ENCODE data around the gene TEX26. TPM values are rescaled to one million over a fixed set of nuclear protein-coding genes. Genes with fewer than 3 reads are reported as not detected.

Gene TEX26
- total RNA-seq, 1 donor from 2014 or later, result not detected

DNA sequence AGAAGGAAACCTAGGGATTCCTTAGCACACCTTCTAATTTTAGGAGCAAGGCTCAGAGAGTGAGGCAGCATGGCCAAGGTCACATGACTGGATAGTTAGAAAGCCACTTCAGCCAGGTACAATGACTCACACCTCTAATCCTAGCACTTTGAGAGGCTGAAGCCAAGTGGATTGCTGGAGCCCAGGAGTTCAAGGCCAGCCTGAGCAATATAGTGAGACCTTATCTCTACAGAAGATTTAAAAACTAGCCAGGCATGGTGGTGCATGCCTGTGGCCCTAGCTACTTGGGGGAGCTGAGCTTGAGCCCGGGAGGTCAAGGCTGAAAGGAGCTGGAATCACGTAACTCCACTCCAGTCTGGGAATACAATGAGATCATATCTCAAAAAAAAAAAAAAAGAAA lies 69.2 kb downstream of the TEX26 start:
- Mint-ChIP-seq H3K4me3 (no peak overlapping the region), H3K27me3 (peaks cover 19% of the 10 kb centered on the region), H3K27ac (no peak overlapping the region), H3K36me3 (ENCODE audit: low read depth) (no peaks in the 10 kb centered on the region), H3K4me1 (no peaks in the 10 kb centered on the region), H3K9me3 (no peaks in the 10 kb centered on the region)
- DNase-seq, result no peak
- intact Hi-C loops (cut with micrococcal nuclease), result no loop called here

DNA sequence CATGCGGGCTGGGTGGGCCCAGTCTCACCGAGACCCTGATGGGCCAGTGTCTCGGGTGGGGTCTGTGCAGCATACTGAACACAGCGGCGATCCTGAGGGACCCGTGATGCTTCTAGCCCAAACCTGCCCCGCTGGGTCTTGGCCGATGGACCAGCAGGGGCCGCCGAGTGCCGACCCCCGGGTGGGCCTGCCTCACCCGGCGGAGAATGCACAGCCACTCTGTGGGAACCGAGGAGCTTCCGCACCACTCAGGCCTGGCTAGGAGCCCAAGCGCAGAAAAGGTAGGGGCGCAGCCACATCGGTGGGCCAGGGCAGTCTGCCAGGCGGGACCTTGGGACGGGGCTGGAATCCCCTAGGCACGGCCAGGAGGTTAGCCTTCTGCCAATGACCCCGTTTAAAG lies 72.6 kb downstream of the TEX26 start:
- Mint-ChIP-seq H3K4me1 (peaks cover 3% of the 10 kb centered on the region), H3K27me3 (peaks cover 26% of the 10 kb centered on the region), H3K36me3 (ENCODE audit: low read depth) (no peaks in the 10 kb centered on the region), H3K27ac (no peak overlapping the region), H3K4me3 (no peak overlapping the region), H3K9me3 (no peaks in the 10 kb centered on the region)
- intact Hi-C loops (cut with micrococcal nuclease), result no loop called here
- DNase-seq, result no peak

DNA sequence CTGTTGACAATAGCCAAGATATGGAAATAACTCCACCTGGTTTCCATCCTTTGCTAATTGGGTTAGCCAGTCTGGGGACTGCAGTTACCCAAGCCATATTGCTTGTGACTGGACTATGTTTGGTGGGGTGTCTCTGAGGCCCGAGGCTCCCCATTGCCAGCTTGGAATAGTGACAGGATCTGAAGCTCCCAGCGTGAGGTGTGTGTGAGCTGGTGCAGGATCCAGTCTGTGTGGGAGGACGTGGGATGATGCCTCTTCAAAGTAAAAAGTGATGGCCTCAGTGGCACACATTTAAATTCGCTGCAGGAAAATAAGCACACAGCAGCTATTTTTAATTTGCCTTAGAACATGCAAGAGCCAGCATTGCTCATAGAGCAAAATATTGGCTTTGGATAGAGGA lies 75.0 kb downstream of the TEX26 start:
- H3K4me1 Mint-ChIP-seq, result peaks cover 10% of the 10 kb centered on the region
- no peak for DNase-seq
- intact Hi-C loops (cut with micrococcal nuclease), result no loop called here
- H3K9me3 Mint-ChIP-seq, result no peaks in the 10 kb centered on the region
- H3K27ac Mint-ChIP-seq, result no peak overlapping the region
- H3K4me3 Mint-ChIP-seq, result no peak overlapping the region
- H3K36me3 Mint-ChIP-seq (ENCODE audit: low read depth), result no peaks in the 10 kb centered on the region
- H3K27me3 Mint-ChIP-seq, result peaks cover 32% of the 10 kb centered on the region

DNA sequence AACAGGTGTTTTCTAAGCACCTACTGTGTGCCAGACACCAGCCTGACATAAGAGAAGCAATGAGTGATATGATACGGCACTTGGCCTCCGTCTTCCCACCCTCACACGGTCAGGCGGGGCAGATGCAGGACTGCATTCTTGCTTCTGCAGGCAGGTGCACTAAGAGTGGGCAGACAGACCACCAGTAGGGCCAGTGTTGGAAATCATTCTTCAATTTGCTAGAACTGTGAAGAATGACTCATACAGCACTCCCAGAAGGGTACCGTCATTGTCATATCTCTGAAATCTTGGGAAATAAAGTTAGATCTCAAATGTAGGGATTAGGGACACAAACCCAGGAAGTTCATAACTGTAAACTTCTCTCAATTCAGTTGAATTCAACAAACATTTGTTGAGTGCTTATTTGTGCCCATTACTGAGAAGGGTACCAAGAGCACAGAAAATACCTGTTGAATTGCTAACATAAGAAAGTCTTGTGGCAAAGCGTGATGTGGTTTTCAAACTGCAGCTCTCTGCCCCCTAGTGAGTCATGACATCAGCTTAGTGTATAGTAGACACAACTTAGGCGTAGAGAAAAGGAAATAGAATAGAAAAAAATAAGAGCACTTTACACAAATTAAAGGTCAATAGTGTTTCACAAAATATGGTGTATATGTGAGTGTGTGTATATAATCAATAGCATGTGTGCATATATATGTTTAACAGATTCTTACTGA lies 76.1 kb downstream of the TEX26 start:
- H3K27ac Mint-ChIP-seq, result no peak overlapping the region
- H3K9me3 Mint-ChIP-seq, result no peaks in the 10 kb centered on the region
- peaks cover 35% of the 10 kb centered on the region for H3K27me3 Mint-ChIP-seq
- H3K4me3 Mint-ChIP-seq, result no peak overlapping the region
- intact Hi-C loops (cut with micrococcal nuclease), result no loop called here
- H3K36me3 Mint-ChIP-seq (ENCODE audit: low read depth), result no peaks in the 10 kb centered on the region
- H3K4me1 Mint-ChIP-seq, result peaks cover 12% of the 10 kb centered on the region
- no peak for DNase-seq

DNA sequence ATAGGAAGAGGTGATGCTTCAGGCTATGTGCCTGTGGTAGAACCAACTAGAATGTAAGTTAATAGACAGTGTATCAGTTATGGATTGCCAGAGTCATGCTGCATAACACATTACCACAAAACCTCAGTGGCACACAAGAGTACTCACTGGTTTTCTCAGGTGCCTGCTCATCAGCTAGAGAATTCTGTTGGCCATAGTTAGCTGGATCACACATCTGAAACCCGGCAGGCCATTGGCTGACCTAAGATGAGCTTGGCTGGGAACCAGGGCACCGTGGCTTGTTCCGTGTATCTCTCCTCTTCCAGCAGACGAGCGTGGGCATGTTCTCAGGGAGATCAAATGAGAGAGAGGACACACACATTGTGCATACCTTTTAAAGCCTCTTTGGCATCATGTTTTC lies 76.7 kb downstream of the TEX26 start:
- H3K27ac Mint-ChIP-seq, result no peak overlapping the region
- H3K4me1 Mint-ChIP-seq, result peaks cover 12% of the 10 kb centered on the region
- H3K36me3 Mint-ChIP-seq (ENCODE audit: low read depth), result no peaks in the 10 kb centered on the region
- H3K9me3 Mint-ChIP-seq, result no peaks in the 10 kb centered on the region
- no peak overlapping the region for H3K4me3 Mint-ChIP-seq
- intact Hi-C loops (cut with micrococcal nuclease), result no loop called here
- DNase-seq, result no peak
- peaks cover 40% of the 10 kb centered on the region for H3K27me3 Mint-ChIP-seq

DNA sequence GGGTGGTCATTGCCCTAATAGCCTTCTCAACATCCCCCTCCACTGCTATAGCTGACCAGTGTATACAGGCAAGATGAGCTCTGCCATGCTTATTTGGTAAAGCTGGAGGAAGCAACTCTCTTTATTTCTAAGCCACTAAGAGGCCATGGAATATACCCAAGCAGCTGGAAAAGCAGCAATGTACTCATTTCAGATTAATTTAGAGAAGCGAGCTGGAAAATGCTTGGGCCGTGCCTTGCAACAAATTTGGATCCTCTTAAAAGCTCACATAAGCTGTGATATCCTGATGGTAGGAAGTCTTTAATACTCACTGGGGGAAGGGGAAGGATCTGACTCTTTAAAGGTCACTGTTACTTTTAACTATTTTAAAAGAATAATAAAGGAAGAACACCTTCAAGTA lies 77.8 kb downstream of the TEX26 start:
- Mint-ChIP-seq H3K4me3 (no peak overlapping the region), H3K27ac (no peak overlapping the region), H3K27me3 (peaks cover 49% of the 10 kb centered on the region), H3K9me3 (no peaks in the 10 kb centered on the region), H3K4me1 (peaks cover 12% of the 10 kb centered on the region), H3K36me3 (ENCODE audit: low read depth) (no peaks in the 10 kb centered on the region)
- no peak for DNase-seq
- intact Hi-C loops (cut with micrococcal nuclease), result no loop called here

DNA sequence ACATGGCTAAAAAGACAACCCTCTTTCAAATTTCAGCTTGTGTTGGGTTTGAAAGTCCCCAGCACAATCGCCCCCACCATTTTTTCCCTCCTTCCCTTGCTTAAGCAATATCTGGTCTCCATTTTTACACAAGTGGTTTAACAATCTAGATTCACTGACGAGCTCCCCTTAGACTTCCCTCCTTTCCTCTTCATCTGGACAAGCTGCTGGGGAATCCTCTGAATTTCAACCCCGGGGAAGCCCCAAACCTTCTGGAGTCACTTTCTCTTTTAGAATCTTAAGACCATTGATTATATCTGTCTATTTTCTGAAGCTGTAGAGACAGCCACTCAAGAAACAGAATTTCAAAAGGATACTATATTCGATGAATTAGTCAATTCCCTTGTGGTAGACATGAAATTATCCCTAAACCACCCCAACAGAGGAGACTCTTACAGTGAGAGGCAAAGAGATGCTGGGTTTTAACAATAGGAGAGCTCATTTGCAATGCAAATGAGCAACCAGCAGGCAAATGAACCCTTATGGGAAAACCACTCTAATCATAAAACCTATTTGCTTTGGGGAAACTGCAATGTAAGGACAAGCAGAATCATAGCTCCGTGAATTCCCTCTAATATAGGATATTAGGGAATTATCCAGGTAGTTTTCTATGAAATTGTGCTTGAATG lies 78.9 kb downstream of the TEX26 start:
- DNase-seq, result no peak
- intact Hi-C loops (cut with micrococcal nuclease), result no loop called here
- Mint-ChIP-seq H3K27me3 (peaks cover 45% of the 10 kb centered on the region), H3K4me3 (no peak overlapping the region), H3K27ac (no peak overlapping the region), H3K9me3 (no peaks in the 10 kb centered on the region), H3K4me1 (peaks cover 12% of the 10 kb centered on the region), H3K36me3 (ENCODE audit: low read depth) (no peaks in the 10 kb centered on the region)

DNA sequence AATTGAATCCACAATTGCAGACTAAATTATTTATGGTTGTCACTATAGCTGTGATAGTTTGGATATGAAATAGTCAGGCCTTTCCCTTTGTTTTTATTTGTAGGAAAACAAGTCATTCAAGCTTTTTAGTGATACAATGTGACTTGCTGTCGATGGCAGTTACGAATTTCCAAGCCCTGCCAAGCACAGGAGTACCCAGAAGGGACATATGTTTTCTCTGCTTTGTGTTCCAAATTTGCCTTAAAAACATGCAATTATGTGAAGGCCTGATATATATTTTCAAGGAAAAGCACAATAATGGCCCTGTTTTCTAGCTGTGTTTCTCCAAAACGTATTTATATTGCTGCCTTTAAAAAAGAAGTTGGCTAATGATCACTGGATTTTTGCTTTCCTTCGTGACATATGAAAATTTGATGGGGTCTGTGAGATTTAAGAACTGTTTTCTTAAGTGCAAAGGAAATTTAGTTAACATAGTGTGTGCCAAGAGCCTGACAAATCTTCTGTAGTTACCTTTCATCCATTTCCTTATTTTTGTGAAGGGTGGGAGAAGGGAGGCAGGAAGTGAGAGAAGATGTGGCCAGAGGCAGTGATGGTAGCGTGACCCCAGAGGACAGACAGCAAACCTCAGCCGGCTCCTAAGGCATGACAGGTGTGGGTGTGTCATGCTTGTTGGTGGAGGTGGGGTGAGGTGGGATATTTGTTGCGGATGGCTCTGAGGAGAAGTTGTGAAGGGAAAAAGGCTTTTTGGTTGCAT lies 79.6 kb downstream of the TEX26 start:
- H3K36me3 Mint-ChIP-seq (ENCODE audit: low read depth), result no peaks in the 10 kb centered on the region
- no peak for DNase-seq
- intact Hi-C loops (cut with micrococcal nuclease), result no loop called here
- peaks cover 12% of the 10 kb centered on the region for H3K4me1 Mint-ChIP-seq
- peaks cover 48% of the 10 kb centered on the region for H3K27me3 Mint-ChIP-seq
- H3K4me3 Mint-ChIP-seq, result no peak overlapping the region
- H3K9me3 Mint-ChIP-seq, result no peaks in the 10 kb centered on the region
- no peak overlapping the region for H3K27ac Mint-ChIP-seq

DNA sequence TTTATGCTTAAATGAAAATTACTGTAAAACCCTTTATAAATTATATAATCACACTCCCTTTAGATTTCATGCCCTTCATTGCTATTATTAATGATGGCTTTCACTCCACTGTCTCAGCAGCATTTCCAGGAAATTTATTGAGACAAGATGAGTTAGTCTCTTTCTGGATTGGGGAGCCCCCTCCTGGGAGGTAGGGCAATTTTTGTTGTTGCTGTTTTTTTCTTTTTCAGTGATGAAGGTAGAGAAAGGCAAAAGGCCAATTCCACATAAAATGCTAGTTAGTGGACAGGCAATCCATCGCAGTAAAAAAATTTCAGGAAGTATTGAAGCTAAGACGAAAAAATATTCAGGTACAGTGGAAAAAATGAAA lies 80.2 kb downstream of the TEX26 start:
- Mint-ChIP-seq H3K4me1 (peaks cover 12% of the 10 kb centered on the region), H3K36me3 (ENCODE audit: low read depth) (no peaks in the 10 kb centered on the region), H3K9me3 (no peaks in the 10 kb centered on the region), H3K27ac (no peak overlapping the region), H3K27me3 (peaks cover 46% of the 10 kb centered on the region), H3K4me3 (no peak overlapping the region)
- no peak for DNase-seq
- intact Hi-C loops (cut with micrococcal nuclease), result no loop called here

DNA sequence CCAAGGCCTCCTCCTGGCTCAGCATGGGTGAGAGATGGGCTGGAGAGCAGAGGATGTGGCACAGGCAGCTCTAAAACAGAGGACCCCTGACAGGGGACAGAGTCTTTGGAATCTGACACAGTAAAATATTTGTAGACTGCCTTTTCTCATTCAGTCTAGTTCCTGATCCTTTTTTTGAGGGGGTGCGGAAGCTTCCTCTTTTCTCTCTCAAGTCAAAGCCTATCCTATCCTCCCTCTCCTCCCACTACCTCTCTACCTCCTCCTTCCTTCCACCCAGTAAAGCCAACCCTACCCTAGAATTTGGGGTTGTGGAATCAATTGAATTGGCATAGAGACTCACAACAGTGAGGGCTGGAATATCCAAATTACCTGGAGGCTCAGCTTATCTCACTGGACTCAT lies 82.0 kb downstream of the TEX26 start:
- Mint-ChIP-seq H3K9me3 (no peaks in the 10 kb centered on the region), H3K4me3 (no peak overlapping the region), H3K27me3 (peaks cover 55% of the 10 kb centered on the region), H3K27ac (no peak overlapping the region), H3K4me1 (peaks cover 9% of the 10 kb centered on the region), H3K36me3 (ENCODE audit: low read depth) (no peaks in the 10 kb centered on the region)
- intact Hi-C loops (cut with micrococcal nuclease), result no loop called here
- DNase-seq, result no peak

DNA sequence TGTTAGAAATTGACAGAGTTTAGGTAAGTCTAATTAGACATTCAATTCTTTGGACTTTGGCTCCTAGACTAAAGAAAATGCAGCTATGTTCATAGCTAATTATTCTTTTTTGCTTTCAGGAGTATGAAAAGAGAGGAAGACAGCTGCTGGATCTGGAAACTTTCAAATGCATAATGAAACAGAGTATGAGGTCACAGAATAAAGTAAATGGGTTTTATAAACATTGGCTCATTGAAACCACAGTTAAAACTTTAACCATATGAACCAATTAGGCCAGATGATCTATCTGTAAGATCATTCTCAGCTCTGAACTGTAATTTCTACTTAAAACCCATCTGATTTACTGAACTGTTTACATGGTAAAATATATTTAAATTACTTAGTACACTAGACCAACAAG lies 82.7 kb downstream of the TEX26 start:
- intact Hi-C loops (cut with micrococcal nuclease), result no loop called here
- H3K9me3 Mint-ChIP-seq, result no peaks in the 10 kb centered on the region
- no peak overlapping the region for H3K27ac Mint-ChIP-seq
- H3K36me3 Mint-ChIP-seq (ENCODE audit: low read depth), result no peaks in the 10 kb centered on the region
- no peak overlapping the region for H3K4me3 Mint-ChIP-seq
- peaks cover 56% of the 10 kb centered on the region for H3K27me3 Mint-ChIP-seq
- peaks cover 9% of the 10 kb centered on the region for H3K4me1 Mint-ChIP-seq
- no peak for DNase-seq

DNA sequence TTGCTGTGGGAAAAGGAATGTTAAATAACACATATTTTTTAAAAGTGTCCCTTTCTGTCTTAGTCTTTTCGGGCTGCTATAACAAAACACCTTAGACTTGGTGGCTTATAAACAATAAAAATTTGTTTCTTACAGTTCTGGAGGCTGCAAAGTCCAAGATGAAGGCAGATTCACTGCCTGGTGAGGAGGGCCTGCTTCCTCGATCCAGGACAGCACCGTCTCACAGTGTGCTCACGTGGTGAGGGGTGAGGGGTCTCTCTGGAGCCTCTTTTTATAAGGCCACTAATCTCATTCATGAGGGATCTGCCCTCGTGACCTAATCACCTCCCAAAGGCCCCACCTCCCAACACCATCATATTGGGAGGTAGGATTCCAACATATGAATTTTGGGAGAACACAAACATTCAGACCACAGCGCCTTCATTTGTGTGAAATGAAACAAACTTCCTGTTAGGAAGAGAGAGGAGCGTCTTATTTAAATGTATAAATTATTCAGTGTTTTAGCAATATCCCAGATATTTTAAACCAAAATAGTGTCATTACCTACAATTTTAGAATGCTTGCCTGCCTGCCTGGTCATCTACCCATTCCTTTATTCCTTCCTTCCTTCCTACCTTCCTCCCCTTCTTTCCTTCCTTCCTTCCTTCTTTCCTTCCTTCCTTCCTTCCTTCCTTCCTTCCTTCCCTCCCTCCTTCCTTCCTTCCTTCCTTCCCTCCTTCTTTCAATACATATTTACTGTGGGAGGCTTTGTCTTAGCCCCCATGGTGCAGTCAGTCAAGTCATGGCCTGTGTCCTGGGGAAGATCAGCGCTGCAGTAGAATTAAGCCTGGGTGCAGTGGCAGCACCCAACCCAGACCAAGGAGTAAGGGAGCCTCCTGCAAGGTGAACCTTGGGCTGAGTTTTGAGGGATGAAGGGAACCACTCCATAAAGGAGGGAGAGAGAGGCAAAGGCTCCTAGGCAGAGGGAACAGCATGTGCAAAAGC lies 84.2 kb downstream of the TEX26 start:
- H3K27ac Mint-ChIP-seq, result no peak overlapping the region
- no peaks in the 10 kb centered on the region for H3K36me3 Mint-ChIP-seq (ENCODE audit: low read depth)
- peaks cover 6% of the 10 kb centered on the region for H3K4me1 Mint-ChIP-seq
- intact Hi-C loops (cut with micrococcal nuclease), result no loop called here
- DNase-seq, result no peak
- H3K4me3 Mint-ChIP-seq, result no peak overlapping the region
- no peaks in the 10 kb centered on the region for H3K9me3 Mint-ChIP-seq
- peaks cover 61% of the 10 kb centered on the region for H3K27me3 Mint-ChIP-seq

DNA sequence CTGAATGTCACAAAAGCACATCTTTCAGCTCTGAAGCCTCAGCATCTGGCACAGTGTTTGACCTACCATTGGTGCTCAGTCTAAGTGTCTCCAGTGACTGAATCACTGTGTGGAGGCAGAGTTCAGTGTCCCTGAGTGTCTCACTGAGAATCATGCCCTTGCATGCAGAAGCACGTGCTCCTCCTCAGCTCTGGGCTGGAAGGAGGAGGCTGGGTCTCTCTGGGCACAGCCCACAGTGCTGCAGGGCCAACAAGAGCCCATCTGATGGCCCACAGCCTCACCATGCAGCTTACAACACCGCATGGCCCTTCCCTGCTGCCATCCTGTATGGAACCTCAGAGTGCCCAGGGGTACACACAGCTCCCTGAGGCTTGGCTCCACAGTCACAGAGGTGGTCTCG lies 86.1 kb downstream of the TEX26 start:
- Mint-ChIP-seq H3K4me1 (no peaks in the 10 kb centered on the region), H3K27me3 (peaks cover 65% of the 10 kb centered on the region), H3K9me3 (no peaks in the 10 kb centered on the region), H3K27ac (no peak overlapping the region), H3K36me3 (ENCODE audit: low read depth) (no peaks in the 10 kb centered on the region), H3K4me3 (no peak overlapping the region)
- intact Hi-C loops (cut with micrococcal nuclease), result no loop called here
- DNase-seq, result no peak

Measured in activated CD4-positive, alpha-beta T cell treated with anti-CD3 and anti-CD28 coated beads, Interleukin-2, amount 10 ng/mL, durations not matched to agents 24 days and 14 days (primary cell).